Lung (tissue), 12 donors: ENCODE data around the gene CFAP54. TPM values are rescaled to one million over a fixed set of nuclear protein-coding genes. Genes with fewer than 3 reads are reported as not detected.

Experiments
- ATAC-seq: fragments of 200-7000 bp; cut with Tn5 transposase; one replicate; pipeline ENCODE4 v1.9.1; 2020; ENCODE audit warnings: moderate number of reproducible peaks; ENCODE audit not compliant: insufficient read depth, low FRiP score
- DNase-seq, 3 donors: peaks; one replicate each; pipeline ENCODE4 v3.0.0-alpha.2; 2013 to 2017
- H3K27ac ChIP-seq, 2 donors: one replicate each; pipeline ENCODE4 v1.5.1; 2013; ENCODE audit warnings: mild to moderate bottlenecking in 2 of 2, moderate library complexity in 2 of 2, control low read depth in 1 of 2, inconsistent platforms in 1 of 2, low read depth in 1 of 2, low read length in 1 of 2
- H3K27me3 ChIP-seq, 3 donors: one replicate each; pipeline ENCODE4 v1.5.1; 2013; ENCODE audit warnings: low read length in 2 of 3; ENCODE audit not compliant: control insufficient read depth in 3 of 3, insufficient read depth in 3 of 3
- H3K36me3 ChIP-seq, 4 donors: one replicate each; pipeline ENCODE4 v1.5.1; 2013; ENCODE audit warnings: low read length in 4 of 4, mild to moderate bottlenecking in 1 of 4, moderate library complexity in 1 of 4; ENCODE audit not compliant: control insufficient read depth in 4 of 4, insufficient read depth in 4 of 4
- H3K4me1 ChIP-seq, 5 donors: one replicate each; pipeline ENCODE4 v1.5.1; 2013; ENCODE audit warnings: low read length in 5 of 5, mild to moderate bottlenecking in 2 of 5, moderate library complexity in 1 of 5; ENCODE audit not compliant: control insufficient read depth in 5 of 5, insufficient read depth in 5 of 5
- H3K4me3 ChIP-seq: one replicate; pipeline ENCODE4 v1.5.1; 2013; ENCODE audit warnings: mild to moderate bottlenecking, control low read depth, moderate library complexity
- H3K9ac ChIP-seq, 2 donors: one replicate each; pipeline ENCODE4 v1.5.1; 2013; ENCODE audit warnings: low read length in 2 of 2, control low read depth in 1 of 2; ENCODE audit not compliant: insufficient read depth in 1 of 2
- H3K9me3 ChIP-seq, 4 donors: one replicate each; pipeline ENCODE4 v1.5.1; 2013; ENCODE audit warnings: low read length in 3 of 4, mild to moderate bottlenecking in 1 of 4, moderate library complexity in 1 of 4; ENCODE audit not compliant: control insufficient read depth in 4 of 4, insufficient read depth in 3 of 4
- CTCF ChIP-seq: IDR thresholded peaks from 2 replicates; pipeline ENCODE4 v1.5.1; 2012; ENCODE audit warnings: mild to moderate bottlenecking; ENCODE audit errors: control extremely low read depth, extremely low read depth
- WGBS, 2 donors: extraction: QIAGEN DNeasy Blood & Tissue Kit; methylation state at CpG; one replicate each; pipeline ENCODE4 v1.1.7; 2013; 5-methylcytosine and 5-hydroxymethylcytosine counted together
- polyA plus RNA-seq, 2 donors: library from polyadenylated mRNA; stranded (reverse); fragments of 200-250 nt; gene quantifications; one replicate each; pipeline ENCODE4 v1.2.1, GENCODE V29; 2013
- total RNA-seq, 2 donors: library from RNA; depleted of rRNA in 1 of 2; stranded (reverse); fragments of >200 nt in 1 of 2; gene quantifications; one replicate each; pipeline ENCODE4 v1.2.1, GENCODE V29; 2014 to 2021
- donor health status: control.
- donor health status: control.
- donor health status: Bipolar disorder and iron deficiency.
- donor health status: healthy.
- donor health status: DM: yes; HTN: yes; CAD: no.

CFAP54 gene
- total and polyA plus RNA-seq, 4 donors: 0.80 to 35.4 (median 8.2) TPM

GRCh38 chr12:96548384-96548783, 59.0 kb downstream of the CFAP54 start:
- 35 to 38% methylated on average over 2 of the region's 2 CpGs for WGBS, 2 donors
- no peaks in the 10 kb centered on the region for H3K4me1 ChIP-seq

GRCh38 chr12:96549341-96549740, 60.0 kb downstream of the CFAP54 start:
- ATAC-seq: no peak

More at GRCh38 chr12:96548384-96548783, 59.0 kb downstream of the CFAP54 start:
- Histone ChIP-seq H3K9me3 (no peaks in the 10 kb centered on the region), H3K36me3 (no peaks in the 10 kb centered on the region), H3K27ac (no peak overlapping the region), H3K27me3 (no peaks in the 10 kb centered on the region), H3K4me3 (no peak overlapping the region), H3K9ac (no peak overlapping the region)
- ATAC-seq (no peak), DNase-seq (no peak)
- TF ChIP-seq CTCF: no peak

GRCh38 chr12:96570579-96570978, 81.2 kb downstream of the CFAP54 start:
- H3K27ac ChIP-seq: no peak overlapping the region
- ATAC-seq (no peak), DNase-seq (no peak)
- H3K9me3 ChIP-seq: no peaks in the 10 kb centered on the region
- H3K4me1 ChIP-seq: no peaks in the 10 kb centered on the region
- no peaks in the 10 kb centered on the region for H3K36me3 ChIP-seq
- no peak for TF ChIP-seq CTCF
- no peak overlapping the region for H3K9ac ChIP-seq
- H3K4me3 ChIP-seq: no peak overlapping the region
- H3K27me3 ChIP-seq: no peaks in the 10 kb centered on the region

More at GRCh38 chr12:96549341-96549740, 60.0 kb downstream of the CFAP54 start:
- no peaks in the 10 kb centered on the region for H3K4me1 ChIP-seq
- H3K9me3 ChIP-seq: no peaks in the 10 kb centered on the region
- no peak for DNase-seq
- no peak overlapping the region for H3K4me3 ChIP-seq
- H3K27ac ChIP-seq: no peak overlapping the region
- no peaks in the 10 kb centered on the region for H3K27me3 ChIP-seq
- TF ChIP-seq CTCF: no peak
- 72 to 85% methylated on average over 2 of the region's 2 CpGs for WGBS, 2 donors
- H3K9ac ChIP-seq: no peak overlapping the region
- H3K36me3 ChIP-seq: no peaks in the 10 kb centered on the region

- TF ChIP-seq CTCF: no peak
- Histone ChIP-seq H3K9ac (no peak overlapping the region), H3K27ac (no peak overlapping the region), H3K9me3 (no peaks in the 10 kb centered on the region), H3K36me3 (no peaks in the 10 kb centered on the region), H3K27me3 (no peaks in the 10 kb centered on the region), H3K4me1 (no peaks in the 10 kb centered on the region), H3K4me3 (no peak overlapping the region)
- DNase-seq: no peak
- WGBS, 2 donors: 87 to 88% methylated on average over 4 of the region's 4 CpGs
- no peak for ATAC-seq
Observed at GRCh38 chr12:96571101-96571862, 81.9 kb downstream of the CFAP54 start.
